ENCODE results near the gene HDAC5.

Gene HDAC5

GRCh38 chr17:44086364-44087311, 36.8 kb downstream of the HDAC5 start:
- DNase-seq = no peak

GRCh38 chr17:44085908-44086307, 37.5 kb downstream of the HDAC5 start:
- no peak for DNase-seq

DNA sequence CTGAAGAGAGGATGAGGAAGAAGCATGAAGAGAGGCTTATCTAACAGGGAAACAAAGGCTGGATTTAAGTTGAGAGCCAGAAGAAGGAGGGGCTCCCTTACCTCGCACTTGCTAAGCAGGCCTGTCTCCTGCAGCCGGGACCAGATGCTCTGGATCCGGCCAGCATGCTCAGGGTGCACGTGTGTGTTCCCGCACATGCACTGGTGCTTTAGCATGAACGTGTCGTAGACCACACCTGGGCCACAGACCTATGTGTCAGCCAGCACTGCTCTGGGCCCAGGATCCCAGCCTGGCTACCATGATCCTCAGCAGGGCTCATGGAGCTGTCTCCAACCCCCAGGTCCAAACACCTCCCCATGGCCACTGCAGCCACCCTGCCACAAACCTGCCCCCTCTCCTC, 38.5 kb downstream of the HDAC5 start:
- no peak for DNase-seq

DNA sequence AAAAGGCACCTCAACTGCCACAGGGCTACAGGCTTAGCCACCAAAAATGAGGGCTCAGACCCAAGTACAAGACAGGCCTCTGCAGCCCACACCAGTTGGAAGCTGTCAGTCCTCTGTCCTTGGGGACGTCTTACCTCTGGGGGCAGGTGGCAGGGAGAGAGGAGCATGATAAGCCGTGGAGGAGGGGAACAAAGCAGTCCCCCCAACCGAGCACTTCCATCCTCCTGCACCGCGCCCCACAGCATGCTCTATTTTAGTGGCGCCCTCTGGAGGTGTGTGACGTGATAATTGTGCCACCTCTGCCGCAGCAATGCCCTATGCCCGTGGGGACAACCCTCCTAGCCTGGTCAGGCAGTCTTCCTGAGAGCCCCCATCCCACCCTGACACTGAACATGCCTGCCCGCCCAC, 39.3 kb downstream of the HDAC5 start:
- no peak for DNase-seq

DNA sequence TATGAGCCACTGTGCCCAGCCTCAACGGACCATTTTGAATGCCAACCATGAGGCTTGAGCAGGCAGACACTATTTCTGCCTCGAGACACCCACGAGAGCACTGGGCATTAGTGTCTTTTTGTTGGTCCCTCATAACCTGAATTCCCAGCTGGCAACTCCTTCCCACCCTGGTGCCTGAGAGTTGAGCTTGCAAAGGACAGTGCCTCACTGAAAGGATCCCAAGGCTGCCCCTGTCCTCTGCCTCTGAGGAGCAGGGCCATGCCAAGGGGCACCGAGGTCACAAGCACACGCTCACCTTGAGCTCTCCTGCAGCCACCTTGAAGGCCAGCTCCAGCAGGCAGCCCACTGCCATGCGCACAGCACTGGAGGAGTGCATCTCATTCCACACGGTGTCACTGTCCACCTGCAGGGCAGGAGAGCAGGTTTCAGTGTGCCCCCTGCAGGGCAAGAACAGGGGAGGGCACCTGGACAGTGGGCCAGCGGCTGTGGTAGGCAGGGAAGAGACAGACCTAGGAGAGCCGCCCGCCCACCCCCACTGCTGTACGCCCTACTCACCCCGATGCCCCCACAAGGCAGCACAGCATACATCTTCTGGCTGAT, 40.1 kb downstream of the HDAC5 start:
- DNase-seq = no peak

DNA sequence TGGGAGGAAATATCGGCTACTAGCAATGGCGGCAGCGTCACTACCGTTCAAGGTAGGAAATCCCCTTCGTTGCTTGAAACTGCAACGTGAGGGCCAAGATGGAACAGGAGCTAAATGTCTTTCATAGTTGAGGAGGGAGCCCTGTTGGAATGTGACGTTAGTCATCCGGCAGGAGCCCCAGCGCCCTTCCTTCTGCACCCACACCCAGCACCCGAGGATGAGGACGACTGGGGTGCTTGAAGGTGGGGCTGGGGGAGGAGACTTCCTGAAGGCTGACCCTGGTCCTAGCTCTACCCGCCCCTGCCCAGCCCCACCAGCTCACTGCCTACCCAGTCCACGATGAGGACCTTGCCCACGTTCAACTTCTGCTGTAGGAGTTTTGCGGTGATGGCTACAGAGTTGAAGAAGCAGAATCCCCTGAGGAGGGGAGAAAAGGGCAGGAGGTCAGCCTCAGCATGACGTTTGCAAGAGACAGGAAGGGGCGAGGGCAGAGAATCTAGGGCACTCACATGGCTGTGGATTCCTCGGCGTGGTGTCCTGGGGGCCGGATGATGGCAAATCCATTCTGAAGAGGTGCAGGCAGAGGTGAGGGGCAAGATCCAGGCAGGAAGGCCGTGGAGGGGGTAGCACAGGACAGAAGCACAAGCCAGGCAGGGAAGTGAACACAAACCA, 41.0 kb downstream of the HDAC5 start:
- DNase-seq = no peak

DNA sequence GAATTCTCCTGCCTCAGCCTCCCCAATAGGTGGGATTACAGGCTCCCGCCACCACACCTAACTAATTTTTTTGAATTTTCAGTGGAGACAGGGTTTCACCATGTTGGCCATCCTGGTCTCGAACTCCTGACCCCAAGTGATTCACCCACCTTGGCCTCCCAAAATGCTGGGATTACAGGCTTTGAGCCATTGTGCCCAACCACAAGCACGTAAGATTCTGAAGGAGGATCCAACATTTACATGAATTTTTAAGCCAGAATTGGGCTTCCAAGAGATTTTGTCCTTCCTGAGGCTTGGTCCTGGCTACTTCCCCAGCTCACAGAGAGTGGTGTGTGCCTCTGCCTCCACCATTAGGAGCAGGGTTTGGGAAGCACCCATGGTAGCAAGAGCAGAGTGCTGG, 41.8 kb downstream of the HDAC5 start:
- DNase-seq = no peak

- no peak for DNase-seq
Observed at GRCh38 chr17:44079877-44080821, 43.3 kb downstream of the HDAC5 start.

DNA sequence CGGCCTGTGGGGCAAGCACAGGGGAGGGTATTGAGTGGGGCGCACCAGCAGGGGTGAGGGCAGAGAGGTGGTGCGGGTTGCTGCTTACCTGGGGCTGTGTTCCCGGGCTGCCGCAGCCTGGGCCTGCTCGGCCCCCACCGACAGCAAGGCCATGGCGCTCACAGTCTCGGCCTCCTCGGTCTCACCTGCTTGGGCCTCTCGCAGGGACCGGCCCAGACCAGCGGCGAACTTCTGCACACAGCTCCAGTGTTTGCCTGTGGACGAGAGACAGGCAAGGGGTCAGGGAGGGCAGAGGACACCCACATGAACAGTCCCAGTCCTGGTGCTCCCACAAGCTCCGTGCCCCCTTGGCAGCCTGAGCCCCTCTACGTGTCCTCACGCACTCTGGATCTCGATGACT, 45.0 kb downstream of the HDAC5 start:
- no peak for DNase-seq

DNA sequence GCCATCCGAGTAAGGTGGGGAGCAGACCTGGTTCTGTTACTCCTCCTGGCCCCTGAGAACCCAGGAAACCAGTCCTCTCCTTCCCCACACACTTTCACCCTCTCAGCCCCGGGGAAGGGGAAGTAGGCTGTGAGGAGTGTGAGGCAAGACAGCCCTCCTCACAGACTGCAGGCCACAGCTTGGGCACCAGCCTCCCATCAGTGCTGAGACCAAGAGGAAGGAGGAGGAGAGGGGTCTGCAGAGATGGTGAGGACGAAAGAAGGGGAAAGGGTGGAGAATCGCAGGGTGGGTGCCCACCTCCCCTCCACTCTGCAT, 45.9 kb downstream of the HDAC5 start:
- DNase-seq = no peak

DNA sequence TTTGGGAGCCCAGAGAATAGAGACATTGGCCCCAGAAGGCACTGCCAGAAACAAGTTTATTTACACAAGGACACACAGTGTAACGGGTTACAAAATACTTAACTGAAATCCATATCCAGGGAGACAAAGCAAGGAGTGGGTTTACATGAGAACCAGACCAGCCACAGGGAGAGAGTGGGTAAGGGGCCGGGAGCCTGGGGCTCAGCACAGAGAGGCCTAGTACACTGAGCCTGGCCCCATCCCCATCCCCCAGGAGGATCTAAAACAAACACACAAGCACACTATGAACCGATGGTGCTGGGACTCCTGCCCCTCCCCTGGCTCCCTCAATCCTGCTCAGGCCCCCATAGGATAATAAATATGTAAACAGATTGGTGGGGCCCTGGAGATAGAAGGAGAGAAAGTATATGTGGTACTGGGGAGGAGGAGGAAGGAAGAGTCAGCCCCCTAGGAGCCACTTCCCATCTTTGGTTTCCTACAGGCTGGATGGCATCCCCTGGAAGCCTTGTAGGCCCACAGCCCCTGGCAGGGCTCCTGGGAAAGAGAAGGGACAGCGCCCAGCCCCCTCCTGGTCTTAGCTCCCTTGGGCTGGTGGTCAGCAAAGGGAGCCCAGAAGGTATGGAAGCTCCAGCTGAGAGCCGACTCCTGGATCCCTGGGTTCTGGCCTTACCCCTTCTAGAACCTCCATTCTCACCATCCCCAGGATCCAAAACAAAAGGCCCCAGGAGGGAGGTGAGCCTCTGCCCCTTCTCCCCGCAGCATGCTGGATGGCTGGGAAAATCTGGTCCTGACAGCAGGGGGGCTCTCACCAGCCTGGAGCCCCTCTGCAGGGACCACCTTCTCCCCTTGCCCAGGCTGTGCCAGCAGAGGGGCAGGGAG, 46.5 kb downstream of the HDAC5 start:
- no peak for DNase-seq

- DNase-seq = no peak
Observed at GRCh38 chr17:44075598-44076293, 47.7 kb downstream of the HDAC5 start.

DNA sequence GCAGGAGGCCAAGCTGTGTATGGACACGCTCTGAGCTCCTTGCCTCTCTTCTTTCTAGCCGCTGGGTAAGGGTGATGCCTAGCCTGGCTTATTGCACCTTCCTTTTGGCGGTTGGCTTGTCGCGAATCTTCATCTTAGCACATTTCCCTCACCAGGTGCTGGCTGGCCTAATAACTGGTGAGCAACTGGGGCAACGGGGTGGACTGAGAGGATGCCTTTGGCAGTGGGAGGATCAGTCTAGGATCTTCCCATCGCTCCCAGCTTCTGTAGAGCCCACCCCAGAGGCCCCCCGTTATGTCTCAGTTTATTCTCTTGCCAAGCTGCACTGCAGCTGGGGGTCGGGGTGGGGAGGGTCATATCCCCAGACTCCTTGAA, 48.5 kb downstream of the HDAC5 start:
- DNase-seq = no peak

GRCh38 chr17:44074231-44074910, 49.1 kb downstream of the HDAC5 start:
- no peak for DNase-seq

- DNase-seq = no peak
Observed at GRCh38 chr17:44071772-44072171, 51.7 kb downstream of the HDAC5 start.

DNA sequence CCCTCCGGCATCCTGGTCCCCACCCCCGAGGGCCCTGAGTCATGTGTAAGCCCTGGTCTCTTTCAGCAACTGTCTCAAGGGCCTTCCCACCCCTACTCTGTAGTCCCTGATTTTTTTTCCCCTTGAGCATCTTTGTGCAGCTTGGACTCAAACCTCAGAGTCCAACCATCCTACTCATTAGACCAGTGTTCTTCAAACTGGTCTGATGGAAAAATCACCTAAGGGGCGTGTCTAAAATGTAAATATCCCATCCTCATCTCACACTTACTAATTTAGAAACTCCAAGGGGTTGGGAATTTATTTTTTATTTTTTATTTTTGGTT, 52.3 kb downstream of the HDAC5 start:
- peak; percentile 60 for DNase-seq

DNA sequence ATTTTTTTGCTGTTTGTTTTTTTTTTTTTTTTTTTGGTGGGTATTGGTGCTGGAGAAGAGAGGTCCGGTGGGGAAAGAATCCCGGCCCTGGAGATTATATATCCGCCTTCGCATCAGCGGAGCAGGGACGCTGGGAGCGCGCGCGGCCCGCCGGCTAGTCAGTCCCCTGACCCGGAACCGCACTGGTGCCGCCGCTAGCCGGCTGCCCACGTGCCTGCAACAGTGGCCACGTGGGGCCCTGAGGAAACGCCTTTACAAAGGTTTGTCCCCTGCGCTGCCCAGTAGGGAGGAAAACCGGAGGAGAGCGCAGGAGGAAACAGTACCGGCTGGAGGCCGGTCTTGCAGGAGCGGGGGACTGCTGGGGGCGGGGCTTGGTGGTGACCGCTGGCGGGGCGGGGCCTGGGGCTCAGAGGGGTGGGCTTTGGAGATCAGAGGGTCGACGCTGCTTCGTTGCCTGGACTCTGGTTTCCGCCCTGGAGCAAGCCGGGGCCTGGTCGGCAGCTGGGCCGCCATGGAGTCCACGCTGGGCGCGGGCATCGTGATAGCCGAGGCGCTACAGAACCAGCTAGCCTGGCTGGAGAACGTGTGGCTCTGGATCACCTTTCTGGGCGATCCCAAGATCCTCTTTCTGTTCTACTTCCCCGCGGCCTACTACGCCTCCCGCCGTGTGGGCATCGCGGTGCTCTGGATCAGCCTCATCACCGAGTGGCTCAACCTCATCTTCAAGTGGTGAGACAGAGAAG, 52.8 kb downstream of the HDAC5 start, which contains the start of gene G6PC3:
Gene G6PC3 (plus strand): TSS at position 281 of the 743 bp plus-strand sequence. CDS start 231 bp downstream, at position 512.
- peak; percentile 66 for DNase-seq

DNA sequence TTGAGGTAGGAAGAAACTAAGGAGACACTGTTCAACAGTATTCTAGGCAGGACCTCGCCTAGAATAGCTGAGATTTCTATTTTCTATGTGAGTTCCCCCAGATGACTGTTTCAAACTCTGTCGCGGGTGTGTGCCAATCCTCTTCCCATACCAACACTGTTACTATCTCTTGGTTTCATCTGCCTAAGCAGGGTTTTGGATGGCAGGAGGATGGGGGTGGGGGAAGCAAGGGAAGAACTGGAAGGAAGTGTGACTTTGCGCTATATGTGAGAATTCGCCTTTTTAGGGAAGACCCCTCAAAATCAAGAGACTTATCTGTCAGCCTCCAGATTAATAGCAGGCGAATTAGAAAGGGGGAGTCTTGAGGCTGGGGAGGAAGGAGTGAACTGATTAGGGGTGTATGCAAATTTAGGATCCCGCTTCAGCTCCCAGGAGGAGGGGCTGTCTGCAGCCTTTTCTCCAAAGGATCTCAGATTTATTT, 53.4 kb downstream of the HDAC5 start:
- no peak for DNase-seq

DNA sequence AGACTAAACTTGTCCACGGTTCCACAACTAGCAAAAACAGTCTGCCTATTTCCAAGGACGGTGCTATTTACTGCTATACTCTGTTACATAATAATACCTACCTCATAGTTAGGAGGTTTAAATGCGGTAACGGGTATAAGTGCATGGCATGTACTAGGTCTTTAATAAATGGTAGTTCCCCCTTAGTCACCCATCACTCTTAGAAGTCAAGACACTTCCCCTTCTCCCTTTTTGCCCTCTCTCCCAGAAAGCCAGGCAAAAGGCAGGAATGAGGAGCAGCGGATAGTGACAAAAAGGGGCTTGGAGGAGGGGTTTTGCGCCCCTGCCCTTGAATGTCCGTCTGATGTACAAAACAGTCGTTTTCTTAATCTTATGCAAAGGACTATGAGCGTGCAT, 55.9 kb downstream of the HDAC5 start:
- no peak for DNase-seq
